Suppressor macrophage treated with lipopolysaccharide for 4 hours (primary cell): Measurements from ENCODE around the gene GPR101.
"Not testable (repeated sequence)": the region's sequence is repeated elsewhere in the genome, so short reads cannot be mapped to it uniquely, and the experiment has no call there.

Source experiments
- DNase-seq: peaks from one replicate; pipeline ENCODE4 v3.0.0-alpha.2; 2020

Gene GPR101

DNA sequence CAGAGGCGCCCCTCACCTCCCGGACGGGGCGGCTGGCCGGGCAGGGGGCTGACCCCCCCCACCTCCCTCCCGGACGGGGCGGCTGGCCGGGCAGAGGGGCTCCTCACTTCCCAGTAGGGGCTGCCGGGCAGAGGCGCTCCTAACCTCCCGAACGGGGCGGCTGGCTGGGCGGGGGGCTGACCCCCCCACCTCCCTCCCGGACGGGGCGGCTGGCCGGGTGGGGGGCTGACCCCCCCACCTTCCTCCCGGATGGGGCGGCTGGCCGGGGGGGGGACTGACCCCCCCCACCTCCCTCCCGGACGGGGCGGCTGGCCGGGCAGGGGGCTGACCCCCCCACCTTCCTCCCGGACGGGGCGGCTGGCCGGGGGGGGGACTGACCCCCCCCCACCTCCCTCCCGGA, 33.6 kb downstream of the GPR101 start:
- not testable (repeated sequence) for DNase-seq

DNA sequence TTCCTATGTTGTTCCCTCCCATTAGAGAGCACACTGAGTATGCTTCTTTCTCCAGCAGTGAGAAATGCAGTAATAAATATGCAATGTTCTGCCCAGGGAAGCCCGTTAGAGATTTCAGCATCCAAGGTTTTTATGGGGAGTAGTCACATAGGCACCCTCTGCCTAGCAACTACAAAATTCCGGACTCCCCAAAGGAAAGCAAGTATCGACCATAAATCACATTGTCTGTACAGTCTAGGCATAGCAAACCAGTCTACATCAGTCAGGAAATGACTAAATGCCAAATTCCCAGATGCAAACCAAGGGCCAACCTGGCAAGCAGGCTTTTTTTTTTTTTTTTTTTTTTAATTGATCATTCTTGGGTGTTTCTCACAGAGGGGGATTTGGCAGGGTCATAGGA, 34.8 kb downstream of the GPR101 start:
- no peak for DNase-seq
